ENCODE measurements around the gene TRIM34.

DNA sequence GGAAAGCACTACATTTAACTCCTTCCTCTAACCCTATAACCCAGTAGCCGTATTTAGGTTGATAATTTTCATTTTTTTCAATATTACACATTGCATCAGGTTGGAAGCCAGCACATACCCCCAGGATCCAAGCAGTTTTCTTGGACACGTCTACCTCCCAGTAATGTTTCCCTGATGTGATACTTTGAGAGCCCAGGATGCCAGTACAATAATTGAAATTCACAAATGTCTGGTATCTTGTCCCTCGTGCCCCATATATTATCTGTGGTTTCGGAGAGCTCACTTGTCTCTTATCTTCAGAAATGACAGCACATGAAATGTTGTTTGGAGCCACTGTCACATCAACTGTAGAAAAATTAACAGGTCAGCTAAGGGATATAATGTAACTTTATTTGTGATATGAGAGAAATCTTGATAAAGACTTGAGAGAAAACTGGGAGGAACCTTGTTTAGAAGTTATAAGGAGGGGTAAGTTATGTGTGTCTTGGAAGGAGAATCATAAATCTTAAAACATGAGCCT lies 40.3 kb downstream of the TRIM34 start:
- no peak for TF ChIP-seq POLR2A (IDR thresholded peaks at IDR 0.05; ENCODE audit: low read depth, low read length)
- no peak for TF ChIP-seq TAF1 (IDR thresholded peaks at IDR 0.05; ENCODE audit: borderline replicate concordance, low read depth, low read length)

Data from GM12892 (cell line).